GM12874 (cell line): Measurements from ENCODE around the gene PYROXD2.

ENCODE experiments used
- CTCF ChIP-seq: IDR thresholded peaks from 2 replicates; pipeline ENCODE4 v1.5.1; 2011; ENCODE audit warnings: low read depth, mild to moderate bottlenecking, control low read depth, low read length, moderate library complexity; ENCODE audit not compliant: insufficient read depth

Gene PYROXD2

GRCh38 chr10:98384531-98385133, 30.4 kb downstream of the PYROXD2 start:
- TF ChIP-seq CTCF: no peak

GRCh38 chr10:98383869-98384268, 31.1 kb downstream of the PYROXD2 start:
- no peak for TF ChIP-seq CTCF

GRCh38 chr10:98382691-98383101, 32.3 kb downstream of the PYROXD2 start:
- no peak for TF ChIP-seq CTCF

GRCh38 chr10:98380493-98381339, 34.3 kb downstream of the PYROXD2 start:
- no peak for TF ChIP-seq CTCF

- no peak for TF ChIP-seq CTCF
Observed at GRCh38 chr10:98378722-98379121, 36.3 kb downstream of the PYROXD2 start.

- TF ChIP-seq CTCF: no peak
Observed at GRCh38 chr10:98377536-98377935, 37.4 kb downstream of the PYROXD2 start.

- TF ChIP-seq CTCF: no peak
Observed at GRCh38 chr10:98377001-98377400, 38.0 kb downstream of the PYROXD2 start.
